Glutamatergic neuron (in vitro differentiated cells): ENCODE results near the gene LRRC2. TPM values are rescaled to one million over a fixed set of nuclear protein-coding genes. Genes with fewer than 3 reads are reported as not detected.

Experiments used
- DNase-seq: peaks from one replicate; pipeline ENCODE4 v3.0.0; 2022
- H3K27ac Mint-ChIP-seq: one replicate; pipeline ENCODE4 v1.8.0; 2020; ENCODE audit warnings: mild to moderate bottlenecking, mixed read lengths, inconsistent platforms; ENCODE audit not compliant: unreplicated experiment
- H3K27me3 Mint-ChIP-seq: one replicate; pipeline ENCODE4 v1.8.0; 2020; ENCODE audit warnings: mild to moderate bottlenecking, moderate library complexity, mixed read lengths, inconsistent platforms; ENCODE audit not compliant: unreplicated experiment
- H3K36me3 Mint-ChIP-seq: one replicate; pipeline ENCODE4 v1.8.0; 2020; ENCODE audit warnings: mild to moderate bottlenecking, mixed read lengths, inconsistent platforms; ENCODE audit not compliant: unreplicated experiment
- H3K4me1 Mint-ChIP-seq: one replicate; pipeline ENCODE4 v1.8.0; 2020; ENCODE audit warnings: mild to moderate bottlenecking, low read depth, mixed read lengths, inconsistent platforms; ENCODE audit not compliant: unreplicated experiment
- H3K4me3 Mint-ChIP-seq: one replicate; pipeline ENCODE4 v1.8.0; 2020; ENCODE audit warnings: mild to moderate bottlenecking, mixed read lengths, inconsistent platforms; ENCODE audit not compliant: unreplicated experiment
- H3K9me3 Mint-ChIP-seq: one replicate; pipeline ENCODE4 v1.8.0; 2020; ENCODE audit warnings: mild to moderate bottlenecking, moderate library complexity, mixed read lengths, inconsistent platforms; ENCODE audit not compliant: unreplicated experiment
- total RNA-seq: library from RNA; stranded (reverse); fragmentation: NEBNext Ultra II Directional; extraction: Animal tissue kit (Norgen Biotek cat#: 25700); gene quantifications from one replicate; pipeline ENCODE4 v1.2.1, GENCODE V29; 2021; ENCODE audit not compliant: unreplicated experiment
- TF ChIP-seq, protein P1 (sequence below): fragments of 200-600 bp; sonication (generic); IDR thresholded peaks from one replicate; pipeline ENCODE4 v1.5.0; 2021; ENCODE audit not compliant: partially characterized antibody, unreplicated experiment

Gene LRRC2
- total RNA-seq, 1 donor from 2014 or later = not detected

DNA sequence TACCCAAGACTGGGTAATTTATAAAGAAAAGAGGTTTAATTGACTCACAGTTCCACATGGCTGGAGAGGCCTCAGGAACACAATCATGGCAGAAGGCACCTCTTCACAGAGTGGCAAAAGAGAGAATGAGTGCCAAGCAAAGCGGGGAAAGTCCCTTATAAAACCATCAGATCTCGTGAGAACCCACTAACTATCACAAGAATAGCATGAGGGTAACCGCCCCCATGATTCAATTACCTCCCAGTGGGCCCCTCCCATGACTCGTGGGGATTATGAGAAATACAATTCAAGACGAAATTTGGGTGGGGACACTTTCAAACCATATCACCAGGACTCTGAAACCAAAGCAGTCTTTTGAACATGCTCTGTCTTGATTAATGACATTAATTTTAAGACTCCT, 61.3 kb downstream of the LRRC2 start:
- TF ChIP-seq, protein P1, sequence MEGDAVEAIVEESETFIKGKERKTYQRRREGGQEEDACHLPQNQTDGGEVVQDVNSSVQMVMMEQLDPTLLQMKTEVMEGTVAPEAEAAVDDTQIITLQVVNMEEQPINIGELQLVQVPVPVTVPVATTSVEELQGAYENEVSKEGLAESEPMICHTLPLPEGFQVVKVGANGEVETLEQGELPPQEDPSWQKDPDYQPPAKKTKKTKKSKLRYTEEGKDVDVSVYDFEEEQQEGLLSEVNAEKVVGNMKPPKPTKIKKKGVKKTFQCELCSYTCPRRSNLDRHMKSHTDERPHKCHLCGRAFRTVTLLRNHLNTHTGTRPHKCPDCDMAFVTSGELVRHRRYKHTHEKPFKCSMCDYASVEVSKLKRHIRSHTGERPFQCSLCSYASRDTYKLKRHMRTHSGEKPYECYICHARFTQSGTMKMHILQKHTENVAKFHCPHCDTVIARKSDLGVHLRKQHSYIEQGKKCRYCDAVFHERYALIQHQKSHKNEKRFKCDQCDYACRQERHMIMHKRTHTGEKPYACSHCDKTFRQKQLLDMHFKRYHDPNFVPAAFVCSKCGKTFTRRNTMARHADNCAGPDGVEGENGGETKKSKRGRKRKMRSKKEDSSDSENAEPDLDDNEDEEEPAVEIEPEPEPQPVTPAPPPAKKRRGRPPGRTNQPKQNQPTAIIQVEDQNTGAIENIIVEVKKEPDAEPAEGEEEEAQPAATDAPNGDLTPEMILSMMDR = no peak
- DNase-seq = no peak
- Mint-ChIP-seq H3K27me3 (no peaks in the 10 kb centered on the region), H3K4me1 (no peaks in the 10 kb centered on the region), H3K27ac (no peak overlapping the region), H3K9me3 (no peaks in the 10 kb centered on the region), H3K36me3 (peaks cover 3% of the 10 kb centered on the region), H3K4me3 (no peak overlapping the region)

DNA sequence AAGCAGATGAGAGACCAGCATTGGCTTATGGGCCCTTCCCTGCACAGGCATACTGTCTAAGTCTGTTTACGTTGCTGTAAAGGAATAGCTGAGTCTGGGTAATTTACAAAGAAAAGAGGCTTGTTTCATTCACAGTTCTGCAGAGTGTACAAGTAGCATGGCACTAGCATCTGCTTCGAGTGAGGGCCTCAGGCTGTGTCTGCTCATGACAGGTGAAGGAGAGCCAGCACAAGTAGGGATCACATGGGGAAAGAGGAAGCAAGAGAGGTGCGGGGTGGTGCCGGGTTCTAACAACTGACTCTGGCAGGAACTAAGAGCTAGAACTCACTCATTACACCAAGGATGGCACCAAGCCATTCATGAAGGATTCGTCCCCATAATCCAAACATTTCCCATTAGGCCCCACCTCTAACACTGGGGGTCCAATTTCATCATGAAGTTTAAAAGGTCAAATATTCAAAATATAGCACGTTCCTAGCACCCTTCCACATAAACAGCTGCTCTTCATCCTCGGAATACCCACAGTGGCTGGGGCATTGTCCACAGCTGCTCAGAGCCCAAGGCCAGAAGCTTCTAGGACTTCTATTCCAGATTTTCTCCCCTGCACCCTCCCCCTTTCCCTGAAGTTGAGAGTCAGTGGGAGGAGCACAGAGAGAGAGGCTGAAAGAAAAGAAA, 62.8 kb downstream of the LRRC2 start:
- Mint-ChIP-seq H3K4me3 (no peak overlapping the region), H3K4me1 (no peaks in the 10 kb centered on the region), H3K27ac (no peak overlapping the region), H3K9me3 (no peaks in the 10 kb centered on the region), H3K36me3 (peaks cover 3% of the 10 kb centered on the region), H3K27me3 (no peaks in the 10 kb centered on the region)
- TF ChIP-seq, protein P1 = no peak
- DNase-seq = no peak

DNA sequence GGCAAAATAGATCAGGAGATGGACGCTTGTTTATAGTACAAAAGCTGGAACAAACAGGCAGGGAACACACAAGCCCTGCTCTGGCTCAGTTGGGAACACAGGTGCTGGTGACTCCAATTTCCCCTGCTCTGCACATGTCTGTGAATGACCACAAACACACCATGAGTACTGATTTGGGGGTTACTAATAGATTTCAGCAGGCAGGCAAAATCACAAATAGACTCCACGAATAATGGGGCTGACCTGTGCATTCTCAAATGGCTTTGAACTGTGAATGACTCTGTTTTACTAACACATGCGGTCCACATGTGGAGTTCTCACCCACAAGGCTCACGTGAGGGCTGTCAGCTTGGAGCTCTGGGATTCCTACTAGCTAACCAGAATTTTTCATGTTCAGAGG, 64.4 kb downstream of the LRRC2 start:
- Mint-ChIP-seq H3K4me1 (no peaks in the 10 kb centered on the region), H3K4me3 (no peak overlapping the region), H3K27ac (no peak overlapping the region), H3K9me3 (peaks cover 1% of the 10 kb centered on the region), H3K36me3 (no peaks in the 10 kb centered on the region), H3K27me3 (peaks cover 1% of the 10 kb centered on the region)
- TF ChIP-seq, protein P1 = no peak
- no peak for DNase-seq

DNA sequence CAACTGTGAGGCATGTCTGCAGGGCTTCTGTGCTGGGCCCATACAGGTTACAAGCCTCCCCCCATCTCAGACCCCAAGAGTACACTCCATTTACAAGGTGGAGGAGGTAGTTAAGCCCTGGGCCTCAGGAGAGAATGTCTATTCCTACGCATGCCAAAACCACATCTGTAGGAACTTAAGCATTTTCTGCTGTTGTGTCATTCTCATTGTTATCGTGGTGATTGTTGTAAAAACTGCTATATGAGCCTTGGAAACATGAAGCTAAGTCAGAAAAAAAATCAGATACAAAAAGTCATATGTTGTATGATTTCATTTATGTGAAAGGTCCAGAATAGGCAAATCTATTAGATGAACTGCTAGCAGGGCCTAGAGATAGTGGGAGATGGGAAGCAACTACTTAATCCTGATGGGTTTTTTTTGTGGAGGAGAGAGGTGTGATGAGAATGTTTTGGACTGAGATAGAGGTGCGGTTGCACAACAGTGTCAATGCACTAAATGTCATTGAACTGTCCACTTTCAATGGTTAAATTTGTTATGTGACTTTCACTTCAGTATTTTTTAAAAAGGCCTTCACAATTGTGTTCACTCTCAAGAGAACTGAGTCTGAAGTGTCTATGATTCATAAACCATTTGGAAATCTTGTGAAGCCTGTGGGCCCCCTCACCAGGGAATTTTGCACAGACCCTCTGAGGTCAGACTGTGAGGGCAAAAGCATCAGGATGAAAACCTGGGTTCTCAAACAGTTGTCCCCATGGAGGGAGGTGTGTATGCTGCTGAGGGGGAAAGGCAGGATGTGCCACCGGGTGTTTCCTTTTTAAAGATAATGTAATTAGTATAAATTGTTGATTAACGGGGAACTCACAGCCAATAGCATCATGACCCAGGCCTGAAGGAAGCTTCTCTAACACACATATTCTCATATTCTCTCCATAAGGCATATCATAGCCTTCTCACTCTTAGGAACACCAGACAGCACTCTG, 65.2 kb downstream of the LRRC2 start:
- TF ChIP-seq, protein P1 = no peak
- no peak overlapping the region for H3K27ac Mint-ChIP-seq
- peaks cover 1% of the 10 kb centered on the region for H3K9me3 Mint-ChIP-seq
- no peak overlapping the region for H3K4me3 Mint-ChIP-seq
- no peak for DNase-seq
- no peaks in the 10 kb centered on the region for H3K4me1 Mint-ChIP-seq
- peaks cover 1% of the 10 kb centered on the region for H3K27me3 Mint-ChIP-seq
- no peaks in the 10 kb centered on the region for H3K36me3 Mint-ChIP-seq
